ENCODE data around the gene MAD1L1. TPM values are rescaled to one million over a fixed set of nuclear protein-coding genes. Genes with fewer than 3 reads are reported as not detected.

MAD1L1 gene
- total and polyA plus RNA-seq, 2 of the 4 experiments (the other 2 are of a cell fraction), result 29.0 to 40.9 TPM

DNA sequence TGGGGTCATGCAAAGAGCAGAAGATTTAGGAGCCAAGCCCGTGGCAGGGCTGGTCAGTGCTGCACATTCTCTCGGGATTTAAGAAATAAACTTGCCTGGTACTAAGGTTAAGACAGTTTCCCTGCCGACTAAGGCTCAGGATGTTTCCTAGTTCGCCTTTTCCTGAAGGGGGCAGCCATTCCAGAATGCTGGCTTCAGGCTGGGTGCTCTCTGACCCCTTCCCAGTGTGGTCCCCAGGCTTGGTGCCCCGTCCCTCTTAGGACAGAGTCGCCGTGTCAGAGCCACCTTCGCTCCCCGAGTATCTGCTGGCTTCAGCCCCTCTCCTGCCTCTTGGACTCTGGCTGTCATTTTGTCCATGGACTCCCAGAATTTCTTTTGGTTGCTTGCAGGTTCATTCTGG, 445.5 kb downstream of the MAD1L1 start:
- no peak overlapping the region for H2AK5ac ChIP-seq (ENCODE audit: low read depth, low read length)
- no peak overlapping the region for H2BK120ac ChIP-seq (ENCODE audit: low read depth, low read length)
- peaks cover 3% of the 10 kb centered on the region for H3K27me3 ChIP-seq (ENCODE audit: control insufficient read depth, insufficient read depth, low read length)
- DNase-seq, result no peak
- no peak overlapping the region for H3K4ac ChIP-seq (ENCODE audit: low read depth, low read length)
- no peak overlapping the region for H3K27ac ChIP-seq (ENCODE audit: insufficient read depth, low read length)
- no peak for TF ChIP-seq BHLHE40 (IDR thresholded peaks at IDR 0.05; ENCODE audit: low read depth, low read length)
- no peaks in the 10 kb centered on the region for H3K4me1 ChIP-seq (ENCODE audit: control insufficient read depth, insufficient read depth, low read length)
- no peak overlapping the region for H3K18ac ChIP-seq (ENCODE audit: low read depth, low read length)
- H3K36me3 ChIP-seq (ENCODE audit: control insufficient read depth, insufficient read depth, low read length), result no peaks in the 10 kb centered on the region
- WGBS, 2 experiments (ENCODE audit: extremely low coverage in 2 of 2, insufficient read length in 1 of 2), result 45% methylated on average over 4 of the region's 9 CpGs; no CpG with 5 or more reads in 1 of the 2 experiments
- no peak overlapping the region for H2BK15ac ChIP-seq (ENCODE audit: low read depth, low read length)
- H2AFZ ChIP-seq (replicated peaks; ENCODE audit: low read length, poor library complexity), result no peak overlapping the region
- H3K4me2 ChIP-seq (ENCODE audit: low read depth, low read length), result no peak overlapping the region
- peaks cover 8% of the 10 kb centered on the region for H3K9me3 ChIP-seq (ENCODE audit: control insufficient read depth, insufficient read depth, low read length)
- no peak overlapping the region for H2BK20ac ChIP-seq (ENCODE audit: low read depth, low read length)
- H3K9me1 ChIP-seq (ENCODE audit: insufficient read depth, low read length), result no peaks in the 10 kb centered on the region
- no peak overlapping the region for H3K4me3 ChIP-seq (ENCODE audit: insufficient read depth, low read depth, low read length)
- no peak overlapping the region for H3K56ac ChIP-seq (ENCODE audit: extremely low read depth, insufficient read depth, low read length)
- POLR2A ChIA-PET (ENCODE audit: unreplicated experiment), result no interaction called here
- CTCF ChIA-PET, result no interaction called here
- no peak overlapping the region for H4K91ac ChIP-seq (ENCODE audit: insufficient read depth, low read depth, low read length)
- no peak overlapping the region for H2BK5ac ChIP-seq (ENCODE audit: low read depth, low read length, poor library complexity, severe bottlenecking)
- H4K8ac ChIP-seq (ENCODE audit: low read depth in 2 of 2, low read length in 2 of 2), result no peak overlapping the region
- intact Hi-C loops (cut with micrococcal nuclease), result no loop called here
- H3K9ac ChIP-seq (ENCODE audit: low read depth, low read length), result no peak overlapping the region
- in situ Hi-C loops (cut with MboI; ENCODE audit: low sequenced_read_pairs), result no loop called here
- no peaks in the 10 kb centered on the region for H4K20me1 ChIP-seq (ENCODE audit: insufficient read depth, low read length)
- dilution Hi-C loops (cut with HindIII; ENCODE audit: low sequenced_read_pairs, unreplicated experiment), result no loop called here
- H3K14ac ChIP-seq (replicated peaks; ENCODE audit: low read depth, low read length), result no peak overlapping the region
- no peak overlapping the region for H4K5ac ChIP-seq (ENCODE audit: low read depth, low read length)
- H2AK9ac ChIP-seq (replicated peaks; ENCODE audit: low read depth, low read length, poor library complexity), result no peak overlapping the region
- no peak for ATAC-seq (ENCODE audit: low read depth)
- no peaks in the 10 kb centered on the region for H3K79me1 ChIP-seq (ENCODE audit: low read depth in 1 of 2, low read length in 2 of 2)
- H3K23ac ChIP-seq (ENCODE audit: low read depth, low read length), result no peak overlapping the region
- no TSS peak for BruUV-seq (replicated peaks)
